Calu3 (cell line): ENCODE measurements around the gene LHPP. TPM values are rescaled to one million over a fixed set of nuclear protein-coding genes. Genes with fewer than 3 reads are reported as not detected.

ENCODE experiments used
- BruUV-seq: library from RNA; stranded (reverse); fragments of 400-500 nt; replicated peaks from 2 replicates; lab custom pipeline; 2021; lab: Mats Ljungman, UMichigan
- CTCF ChIA-PET: fragments of 300-600 bp; sonication (Branson Sonifier 250); formaldehyde crosslinking; loops from one replicate; lab custom pipeline; 2022; ENCODE audit warnings: antibody characterized with exemption; lab: Charles Lee
- DNase-seq: peaks from one replicate; pipeline ENCODE4 v3.0.0; 2022
- H3K27ac Mint-ChIP-seq: one replicate; pipeline ENCODE4 v1.8.0; 2022; ENCODE audit warnings: mixed read lengths; ENCODE audit not compliant: unreplicated experiment
- H3K27me3 Mint-ChIP-seq: one replicate; pipeline ENCODE4 v1.8.0; 2022; ENCODE audit warnings: mixed read lengths; ENCODE audit not compliant: unreplicated experiment
- H3K36me3 Mint-ChIP-seq: one replicate; pipeline ENCODE4 v1.8.0; 2022; ENCODE audit warnings: mild to moderate bottlenecking, moderate library complexity, mixed read lengths; ENCODE audit not compliant: insufficient read depth, unreplicated experiment
- H3K4me1 Mint-ChIP-seq: one replicate; pipeline ENCODE4 v1.8.0; 2022; ENCODE audit warnings: mild to moderate bottlenecking, low read depth, mixed read lengths; ENCODE audit not compliant: unreplicated experiment
- H3K4me3 Mint-ChIP-seq: one replicate; pipeline ENCODE4 v1.8.0; 2022; ENCODE audit warnings: mild to moderate bottlenecking, low read depth, moderate library complexity, mixed read lengths; ENCODE audit not compliant: unreplicated experiment
- H3K9me3 Mint-ChIP-seq: one replicate; pipeline ENCODE4 v1.8.0; 2022; ENCODE audit warnings: low read depth, mixed read lengths; ENCODE audit not compliant: unreplicated experiment
- CTCF ChIP-seq: fragments of 200-600 bp; IDR thresholded peaks from one replicate; pipeline ENCODE4 v1.8.0; 2022; ENCODE audit warnings: antibody characterized with exemption; ENCODE audit not compliant: unreplicated experiment
- intact Hi-C: fragments of 100-400 bp; cut with micrococcal nuclease; formaldehyde crosslinking; loops from one replicate; pipeline ENCODE4 v1.10.0; 2022; ENCODE audit not compliant: unreplicated experiment
- total RNA-seq: library from RNA; stranded (reverse); gene quantifications from 2 replicates; pipeline ENCODE4 v1.2.3, GENCODE V29; 2022

LHPP gene
- total RNA-seq, 1 experiment from 2014 or later, result 12.0 TPM

DNA sequence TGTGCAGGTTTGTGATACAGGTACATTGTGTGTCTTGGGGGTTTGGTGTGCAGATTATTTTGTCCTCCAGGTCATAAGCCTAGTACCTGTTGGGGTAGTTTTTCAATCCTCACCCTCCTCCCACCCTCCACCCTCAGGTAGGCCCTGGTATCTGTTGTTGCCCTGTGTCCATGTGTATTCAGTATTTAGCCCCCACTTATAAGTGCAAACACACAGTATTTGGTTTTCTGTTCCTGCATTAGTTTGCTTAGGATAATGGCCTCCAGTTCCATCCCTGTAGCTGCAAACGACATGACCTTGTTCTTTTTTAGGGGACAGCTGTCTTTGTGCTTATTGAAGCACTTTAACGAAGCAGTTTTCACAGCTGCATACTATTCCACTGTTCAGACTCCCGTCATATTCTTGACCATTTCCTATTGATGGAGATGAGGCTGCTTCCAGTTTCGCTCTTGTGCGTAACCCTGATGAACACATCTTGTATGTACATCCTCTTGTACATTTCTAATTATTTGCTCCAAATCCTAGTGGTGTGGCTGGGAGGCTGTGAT lies 47.4 kb downstream of the LHPP start:
- intact Hi-C loops, result no loop called here
- Mint-ChIP-seq H3K27ac (no peak overlapping the region), H3K36me3 (no peaks in the 10 kb centered on the region), H3K4me1 (no peaks in the 10 kb centered on the region), H3K9me3 (no peaks in the 10 kb centered on the region), H3K4me3 (no peak overlapping the region), H3K27me3 (no peaks in the 10 kb centered on the region)
- no peak for DNase-seq
- CTCF ChIA-PET, result interaction anchor here (0.7 kb wide), 1 partner anchor 17 kb away, joined by 3 read pairs; no protein-coding TSS in a partner anchor
- BruUV-seq, result no TSS peak
- TF ChIP-seq CTCF, result no peak

DNA sequence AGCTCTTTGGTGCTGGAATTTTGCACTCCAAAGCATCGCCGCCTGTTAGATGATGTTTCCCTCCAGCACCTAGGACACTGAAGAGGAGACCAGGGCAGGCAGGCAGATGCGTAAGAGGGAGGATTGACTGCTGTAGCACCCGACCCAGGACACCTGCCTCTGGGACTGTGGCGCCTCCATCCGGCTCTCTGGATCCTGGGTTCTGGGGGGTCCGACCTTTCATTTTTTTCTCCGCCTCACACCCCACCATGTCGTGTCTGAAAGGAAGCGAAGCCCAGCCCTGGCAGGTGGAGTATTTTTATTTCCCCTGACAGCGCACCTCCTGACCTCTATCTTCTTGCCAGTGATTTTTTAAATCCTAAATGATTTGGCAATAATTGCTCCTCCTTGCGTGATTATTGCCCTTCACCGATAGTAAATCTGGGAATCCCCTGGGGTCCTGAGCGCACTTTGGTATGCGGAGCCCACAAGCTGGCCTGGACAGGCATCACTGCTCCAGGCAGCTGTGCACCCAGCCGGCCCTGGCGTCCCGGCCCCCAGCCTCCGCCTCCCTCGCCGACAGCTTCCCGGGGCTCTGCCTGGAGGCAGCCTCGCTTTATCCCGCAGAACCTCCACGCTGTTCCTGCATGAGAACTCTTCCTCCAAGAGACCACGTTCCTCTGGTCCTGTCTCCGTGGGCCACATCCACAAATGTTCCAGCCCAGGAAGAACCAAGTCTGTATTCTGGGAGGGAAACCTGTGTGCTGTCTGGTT lies 48.4 kb downstream of the LHPP start:
- Mint-ChIP-seq H3K27me3 (no peaks in the 10 kb centered on the region), H3K36me3 (no peaks in the 10 kb centered on the region), H3K4me1 (no peaks in the 10 kb centered on the region), H3K27ac (no peak overlapping the region), H3K9me3 (no peaks in the 10 kb centered on the region), H3K4me3 (no peak overlapping the region)
- TF ChIP-seq CTCF, result no peak
- intact Hi-C loops, result no loop called here
- no TSS peak for BruUV-seq
- CTCF ChIA-PET, result no interaction called here
- DNase-seq, result no peak

DNA sequence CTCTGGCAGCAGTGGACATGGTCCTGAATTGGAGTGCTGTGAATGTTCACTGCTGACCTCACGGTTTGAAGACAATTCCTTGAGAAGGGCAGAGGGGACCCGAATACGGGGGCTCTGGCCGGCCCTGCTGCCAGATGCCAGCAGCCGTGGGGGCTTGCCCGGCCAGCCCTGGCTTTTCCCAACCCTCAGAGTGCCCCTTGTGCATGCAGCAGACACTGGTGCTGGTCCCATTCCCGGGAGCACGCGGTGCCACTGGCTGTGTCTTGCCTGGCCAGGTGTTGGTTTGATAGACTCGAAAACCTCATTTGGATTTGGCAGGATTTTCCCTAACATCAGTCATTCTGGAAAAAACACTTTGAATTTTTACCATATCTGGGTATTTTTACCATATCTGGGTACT lies 49.1 kb downstream of the LHPP start:
- Mint-ChIP-seq H3K27ac (no peak overlapping the region), H3K36me3 (no peaks in the 10 kb centered on the region), H3K27me3 (no peaks in the 10 kb centered on the region), H3K9me3 (no peaks in the 10 kb centered on the region), H3K4me3 (no peak overlapping the region), H3K4me1 (no peaks in the 10 kb centered on the region)
- CTCF ChIA-PET, result no interaction called here
- no TSS peak for BruUV-seq
- no peak for DNase-seq
- no peak for TF ChIP-seq CTCF
- intact Hi-C loops, result no loop called here

- TF ChIP-seq CTCF, result no peak
- DNase-seq, result no peak
- Mint-ChIP-seq H3K27me3 (no peaks in the 10 kb centered on the region), H3K27ac (no peak overlapping the region), H3K4me1 (no peaks in the 10 kb centered on the region), H3K36me3 (no peaks in the 10 kb centered on the region), H3K4me3 (no peak overlapping the region), H3K9me3 (no peaks in the 10 kb centered on the region)
- no TSS peak for BruUV-seq
- CTCF ChIA-PET, result no interaction called here
- intact Hi-C loops, result no loop called here
These were observed 49.8 kb downstream of the LHPP start for GRCh38 chr10:124511205-124512039.
